Stimulated activated CD4-positive, alpha-beta T cell treated with anti-CD3 and anti-CD28 coated beads, Interleukin-4, amount 100 ng/mL, for 4 hours (primary cell): ENCODE results near the gene ETFA.

ENCODE experiments used
- DNase-seq, 2 experiments: peaks; one replicate each; pipeline ENCODE4 v3.0.0-alpha.2; 2020

Gene ETFA

GRCh38 chr15:76209523-76209922 is 101.7 kb downstream of the ETFA start:
- no peak for DNase-seq

DNA sequence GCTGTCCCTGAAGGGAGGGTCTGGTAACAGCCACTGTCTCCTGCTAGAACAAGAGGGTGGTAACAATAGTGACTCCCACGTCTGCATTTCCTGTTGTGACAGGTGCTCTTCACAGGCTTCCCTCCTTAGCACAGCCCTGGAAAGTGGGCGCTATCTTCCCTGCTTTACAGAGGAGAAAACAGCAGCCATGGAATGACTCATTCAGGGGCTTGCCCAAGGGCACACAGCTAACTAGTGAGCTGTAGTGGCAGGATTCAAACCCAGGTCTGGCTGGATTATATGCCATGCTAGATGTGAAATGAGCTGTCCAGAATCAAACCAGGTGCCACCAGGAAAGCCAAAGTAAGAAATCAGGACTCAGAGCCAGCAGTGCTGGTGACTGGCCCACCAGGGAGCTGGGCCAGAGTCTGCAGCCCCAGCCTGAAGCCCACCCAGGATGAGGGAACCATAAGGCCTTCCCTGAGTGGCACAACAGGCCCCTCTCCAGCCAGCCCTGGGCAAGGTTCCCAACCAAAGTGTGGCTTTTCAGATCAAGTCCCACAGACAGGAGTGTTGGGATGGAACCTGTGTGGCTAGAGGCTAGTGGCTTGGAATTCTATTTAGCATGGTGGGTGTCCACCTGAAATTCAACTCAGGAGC is 102.4 kb downstream of the ETFA start:
- DNase-seq, result no peak

GRCh38 chr15:76208084-76208785 is 103.0 kb downstream of the ETFA start:
- DNase-seq, result no peak

GRCh38 chr15:76206325-76206976 is 104.8 kb downstream of the ETFA start:
- DNase-seq, result no peak

GRCh38 chr15:76204916-76205460 is 106.3 kb downstream of the ETFA start:
- DNase-seq, result no peak

DNA sequence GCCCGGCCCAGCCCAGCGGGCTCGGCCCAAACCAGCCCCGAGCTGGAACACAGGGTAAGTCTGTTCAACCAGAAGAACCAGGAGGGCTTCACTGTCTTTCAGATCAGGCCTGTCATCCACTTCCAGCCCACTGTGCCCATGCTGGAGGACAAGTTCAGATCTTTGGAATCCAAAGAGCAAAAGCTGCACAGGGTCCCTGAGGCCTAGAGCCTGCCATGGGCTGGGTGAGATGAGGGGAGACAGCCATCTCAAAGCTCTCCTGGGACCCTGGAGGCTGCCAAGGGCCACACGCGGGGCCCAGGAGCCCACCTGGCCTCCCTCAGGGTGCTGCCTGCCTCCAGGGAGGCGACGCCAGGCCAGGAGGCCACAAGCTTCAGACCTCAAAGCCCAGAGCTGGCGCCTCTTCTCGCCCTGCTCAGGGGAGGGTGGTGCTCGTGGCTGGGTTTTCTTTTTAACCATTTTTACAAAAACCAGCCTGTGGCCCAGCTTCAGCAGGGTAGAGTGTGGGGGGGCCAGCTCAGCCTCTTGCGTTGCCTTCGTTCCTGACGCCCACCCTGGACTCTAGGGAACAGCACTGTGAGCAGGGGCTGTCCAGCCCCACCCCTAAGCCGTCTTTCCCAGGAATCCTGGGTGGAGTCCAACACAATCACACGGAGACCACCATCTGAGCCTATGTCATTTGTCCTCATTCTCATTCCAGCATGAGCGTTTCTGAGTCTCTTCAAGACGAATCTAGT is 107.0 kb downstream of the ETFA start:
- no peak for DNase-seq

DNA sequence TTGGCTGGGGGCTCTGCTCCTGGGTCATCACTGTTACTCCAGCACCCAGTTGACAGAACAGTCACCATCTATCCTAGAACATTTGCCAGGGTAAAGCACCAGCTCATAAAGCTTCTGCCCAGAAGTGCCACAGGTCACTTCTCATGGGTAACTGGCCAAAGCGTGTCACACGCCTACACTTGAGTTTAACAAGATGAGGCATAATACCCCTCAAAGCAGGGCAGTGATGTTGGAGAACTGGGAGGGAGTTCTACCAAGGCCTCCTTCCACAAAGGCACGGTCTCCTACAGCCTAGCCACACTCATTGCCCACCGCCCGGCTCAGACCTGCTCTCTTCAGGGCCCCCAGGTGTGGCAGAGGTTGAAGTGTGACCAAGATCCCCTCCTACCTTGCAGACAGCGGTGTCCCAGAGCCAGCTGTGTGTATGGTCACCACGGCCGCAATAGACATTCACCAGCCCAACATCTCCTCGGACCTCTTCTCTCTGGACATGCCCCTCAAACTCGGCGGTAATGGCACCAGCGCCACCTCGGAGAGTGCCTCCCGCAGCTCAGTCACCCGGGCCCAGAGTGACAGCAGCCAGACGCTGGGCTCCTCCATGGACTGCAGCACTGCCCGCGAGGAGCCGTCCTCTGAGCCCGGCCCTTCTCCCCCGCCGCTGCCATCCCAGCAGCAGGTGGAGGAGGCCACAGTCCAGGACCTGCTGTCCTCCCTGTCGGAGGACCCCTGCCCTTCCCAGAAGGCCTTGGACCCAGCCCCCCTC is 107.7 kb downstream of the ETFA start:
- no peak for DNase-seq

- DNase-seq, result no peak
Observed at GRCh38 chr15:76201536-76202255, 109.6 kb downstream of the ETFA start.

GRCh38 chr15:76200641-76201105 is 110.6 kb downstream of the ETFA start:
- no peak for DNase-seq

- no peak for DNase-seq
Observed at GRCh38 chr15:76200083-76200465, 111.2 kb downstream of the ETFA start.

GRCh38 chr15:76199106-76200082 is 111.9 kb downstream of the ETFA start:
- DNase-seq, result no peak

- DNase-seq, result no peak
Observed at GRCh38 chr15:76198456-76199105, 112.7 kb downstream of the ETFA start.

DNA sequence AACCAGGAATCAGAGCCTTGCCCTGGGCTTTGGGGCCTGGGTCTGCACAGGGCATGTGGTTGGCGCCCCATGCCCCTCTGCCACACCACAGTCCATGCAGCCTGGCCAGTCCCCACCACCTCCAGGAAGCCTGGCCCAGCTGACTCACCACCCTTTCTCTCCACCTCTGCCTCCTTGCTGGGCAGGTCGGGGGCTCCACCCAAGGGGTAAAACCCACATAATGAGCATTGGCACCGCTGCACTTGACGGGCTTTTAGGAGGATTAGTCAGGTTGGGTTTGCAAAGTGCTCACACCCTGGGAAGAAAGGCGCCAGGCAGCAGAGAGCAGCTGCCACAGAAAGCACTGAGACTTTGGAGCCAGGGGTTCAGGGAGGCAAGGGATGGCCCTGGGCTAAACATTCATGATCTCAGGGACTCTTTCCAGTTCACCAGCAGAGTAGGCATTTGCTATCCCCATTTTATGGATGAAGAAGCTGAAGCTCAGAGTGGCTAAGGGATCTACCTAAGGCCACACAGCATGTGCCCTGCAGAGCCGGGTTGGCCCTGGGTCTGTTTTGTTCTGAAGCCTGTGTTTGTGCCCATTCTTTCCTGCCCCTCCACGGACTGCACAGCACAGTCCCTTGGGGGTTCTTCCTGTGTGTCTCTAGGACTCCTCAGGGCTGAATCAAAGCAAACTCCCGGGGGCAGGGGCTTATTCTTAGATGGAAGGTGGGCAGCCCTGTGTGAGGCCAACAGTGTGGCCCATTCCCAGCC is 113.4 kb downstream of the ETFA start:
- no peak for DNase-seq

- DNase-seq, result no peak
Observed at GRCh38 chr15:76196269-76197231, 114.7 kb downstream of the ETFA start.

DNA sequence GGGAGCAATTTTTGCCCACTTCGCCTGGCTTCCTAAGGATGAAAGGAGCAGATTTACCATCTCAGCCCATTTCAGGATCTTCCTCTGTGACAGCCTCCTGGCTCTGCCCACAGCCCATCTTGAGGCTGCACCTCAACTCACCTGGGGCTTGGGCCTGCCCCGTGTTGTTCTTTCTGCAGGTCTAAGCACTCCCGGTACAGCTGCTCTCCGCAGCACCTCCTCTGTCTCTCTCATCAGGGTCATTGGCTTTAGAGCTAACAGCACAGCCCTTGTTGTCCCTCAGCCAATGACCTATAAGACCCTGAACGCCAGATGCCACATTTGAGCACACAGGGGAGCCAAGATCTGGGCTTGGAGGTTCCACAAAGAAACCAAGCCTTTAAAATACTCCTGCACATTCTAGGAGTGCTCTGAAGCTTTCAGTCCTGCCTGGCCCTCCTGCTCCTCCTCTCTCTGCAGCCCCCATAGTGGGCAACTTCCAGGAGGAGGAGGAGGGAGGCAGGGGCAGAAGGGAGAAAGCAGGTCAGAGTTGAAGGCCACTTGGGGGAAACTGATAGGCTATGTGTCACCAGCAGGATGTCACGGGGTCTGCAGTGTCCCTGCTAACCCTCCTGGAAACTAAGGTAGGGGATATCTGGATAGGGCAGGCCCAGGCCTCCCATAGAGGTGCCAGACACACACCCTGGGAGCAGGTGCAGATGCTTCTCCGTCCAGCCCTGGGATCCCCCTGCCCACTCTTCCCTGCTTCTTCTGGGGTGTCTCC is 115.6 kb downstream of the ETFA start:
- no peak for DNase-seq

GRCh38 chr15:76193934-76194333 is 117.3 kb downstream of the ETFA start:
- DNase-seq, result no peak

DNA sequence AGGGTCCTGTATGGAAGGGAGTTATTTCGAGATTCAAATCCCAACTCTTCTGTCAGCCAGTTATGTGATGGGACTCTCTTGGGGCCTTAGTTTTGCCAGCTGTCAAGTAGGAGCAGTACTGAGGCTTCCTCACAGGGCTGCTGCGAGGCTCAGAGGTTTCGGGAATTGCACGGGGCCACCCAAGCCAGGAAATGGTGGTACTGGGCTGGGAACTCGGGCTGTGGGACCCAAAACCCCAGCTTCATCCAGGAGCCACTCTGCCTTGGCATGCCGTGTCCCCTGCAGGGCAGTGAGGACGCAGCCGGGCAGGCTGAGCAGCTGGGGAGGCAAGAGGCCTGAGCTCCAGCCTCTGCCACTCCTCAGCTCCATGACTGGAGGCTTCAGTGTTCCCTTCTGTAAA is 118.6 kb downstream of the ETFA start:
- DNase-seq, result no peak
